ENCODE measurements around the gene HES4. TPM values are rescaled to one million over a fixed set of nuclear protein-coding genes. Genes with fewer than 3 reads are reported as not detected.
A peak's percentile ranks its signal among the peaks of the same experiment; 100 is the strongest.

HES4 gene
- 10 to 100 TPM; 15.4 to 35.5 (median 28.9) TPM for total RNA-seq
- 1.1 TPM for total RNA-seq (2013)

DNA sequence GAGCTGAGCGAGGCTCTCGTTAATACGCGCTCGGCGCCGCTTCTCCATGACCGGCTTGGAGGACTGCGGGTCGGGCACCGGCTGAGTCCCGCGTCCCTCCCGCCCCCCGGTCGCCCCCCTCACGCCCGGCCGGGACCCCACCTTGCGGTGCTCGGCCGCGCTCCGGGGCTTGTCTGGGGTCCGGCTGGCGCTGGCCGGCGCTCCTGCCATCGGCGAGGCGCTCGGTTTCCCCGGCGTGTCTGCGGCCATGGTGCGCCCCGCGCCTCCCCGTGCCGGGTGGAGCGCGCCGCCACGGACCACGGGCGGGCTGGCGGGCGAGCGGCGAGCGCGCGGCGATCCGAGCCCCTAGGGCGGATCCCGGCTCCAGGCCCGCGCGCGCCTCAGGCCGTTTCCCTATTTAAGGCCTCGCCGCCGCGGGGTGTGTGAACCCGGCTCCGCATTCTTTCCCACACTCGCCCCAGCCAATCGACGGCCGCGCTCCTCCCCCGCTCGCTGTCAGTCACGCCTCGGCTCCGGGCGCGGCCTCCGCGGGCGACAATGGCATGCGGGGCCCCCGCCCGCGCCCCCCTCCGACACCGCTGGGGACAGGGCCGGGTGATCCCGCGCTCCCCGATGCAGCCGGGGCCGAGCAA, at the start of gene HES4:
TSS of gene HES4 (minus strand) at position 373 of the 632 bp plus-strand sequence. CDS start at position 249, 124 bp downstream.
- Histone ChIP-seq H3K27ac (ENCODE audit: low read length) (no peak within 1 kb of the TSS), H3K36me3 (ENCODE audit: control insufficient read depth, insufficient read depth, low read length) (no peaks in the 10 kb centered on the region), H3K27me3 (ENCODE audit: control insufficient read depth, insufficient read depth, low read length) (peaks cover 46% of the 10 kb centered on the region), H3K9me3 (ENCODE audit: control insufficient read depth, insufficient read depth, low read length) (no peaks in the 10 kb centered on the region), H3K4me1 (ENCODE audit: control insufficient read depth, insufficient read depth, low read length) (peaks cover 48% of the 10 kb centered on the region), H3K4me3 (ENCODE audit: low read length) (peak within 1 kb of the TSS; percentile 21)
- peak within 1 kb of the TSS; percentile 80 to 90 for H3K27ac Mint-ChIP-seq
- H3K4me1 Mint-ChIP-seq = peaks cover 9 to 17% of the 10 kb centered on the region in 2 donors
- no peak for TF ChIP-seq CTCF (IDR thresholded peaks at IDR 0.05)
- ATAC-seq = peak; percentile 52 to 65 (median 58)
- peak within 1 kb of the TSS; percentile 84 for H3K4me3 Mint-ChIP-seq
- peak; percentile 65 to 80 for DNase-seq
- under 1% methylated on average over 94 of the region's 95 CpGs for WGBS (ENCODE audit: insufficient coverage)
- H3K27me3 Mint-ChIP-seq (ENCODE audit: low read depth in 2 of 2) = peaks cover 9 to 36% of the 10 kb centered on the region in 2 donors
- intact Hi-C loops (cut with micrococcal nuclease) = no loop called here
- no peaks in the 10 kb centered on the region for H3K9me3 Mint-ChIP-seq
- no peaks in the 10 kb centered on the region for H3K36me3 Mint-ChIP-seq

DNA sequence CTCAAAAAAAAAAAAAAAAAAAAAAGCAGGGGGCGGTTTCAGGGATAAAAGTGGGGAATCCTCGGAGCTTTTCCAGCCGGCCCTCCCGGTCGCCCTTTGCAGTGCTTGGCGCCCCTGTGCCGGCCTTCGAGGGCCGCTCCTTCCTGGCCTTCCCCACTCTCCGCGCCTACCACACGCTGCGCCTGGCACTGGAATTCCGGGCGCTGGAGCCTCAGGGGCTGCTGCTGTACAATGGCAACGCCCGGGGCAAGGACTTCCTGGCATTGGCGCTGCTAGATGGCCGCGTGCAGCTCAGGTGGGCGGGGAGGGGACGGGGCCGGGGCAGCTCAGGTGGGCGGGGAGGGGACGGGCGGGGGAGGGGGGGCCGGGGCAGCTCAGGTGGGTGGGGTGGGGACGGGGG, 48.9 kb upstream of the HES4 start:
- no peak overlapping the region for H3K27ac ChIP-seq (ENCODE audit: low read length)
- no peaks in the 10 kb centered on the region for H3K9me3 ChIP-seq (ENCODE audit: control insufficient read depth, insufficient read depth, low read length)
- no peaks in the 10 kb centered on the region for H3K36me3 Mint-ChIP-seq
- no peak for TF ChIP-seq CTCF (IDR thresholded peaks at IDR 0.05)
- H3K4me1 ChIP-seq (ENCODE audit: control insufficient read depth, insufficient read depth, low read length) = no peaks in the 10 kb centered on the region
- intact Hi-C loops (cut with micrococcal nuclease) = no loop called here
- H3K27me3 Mint-ChIP-seq (ENCODE audit: low read depth in 2 of 2) = no peaks in the 10 kb centered on the region
- 94% methylated on average over 17 of the region's 28 CpGs for WGBS (ENCODE audit: insufficient coverage)
- H3K9me3 Mint-ChIP-seq = no peaks in the 10 kb centered on the region
- no peak overlapping the region for H3K4me3 ChIP-seq (ENCODE audit: low read length)
- DNase-seq (no peak), ATAC-seq (no peak)
- H3K27ac Mint-ChIP-seq = no peak overlapping the region
- no peaks in the 10 kb centered on the region for H3K36me3 ChIP-seq (ENCODE audit: control insufficient read depth, insufficient read depth, low read length)
- H3K4me1 Mint-ChIP-seq = no peaks in the 10 kb centered on the region
- no peak overlapping the region for H3K4me3 Mint-ChIP-seq
- no peaks in the 10 kb centered on the region for H3K27me3 ChIP-seq (ENCODE audit: control insufficient read depth, insufficient read depth, low read length)

DNA sequence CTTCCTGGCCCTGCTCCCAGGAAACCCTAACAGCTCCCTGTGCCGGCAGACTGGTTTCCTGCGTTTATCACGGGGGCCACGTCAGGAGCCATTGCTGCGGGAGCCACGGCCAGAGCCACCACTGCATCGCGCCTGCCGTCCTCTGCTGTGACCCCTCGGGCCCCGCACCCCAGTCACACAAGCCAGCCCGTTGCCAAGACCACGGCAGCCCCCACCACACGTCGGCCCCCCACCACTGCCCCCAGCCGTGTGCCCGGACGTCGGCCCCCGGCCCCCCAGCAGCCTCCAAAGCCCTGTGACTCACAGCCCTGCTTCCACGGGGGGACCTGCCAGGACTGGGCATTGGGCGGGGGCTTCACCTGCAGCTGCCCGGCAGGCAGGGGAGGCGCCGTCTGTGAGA, 48.1 kb upstream of the HES4 start:
- intact Hi-C loops (cut with micrococcal nuclease) = no loop called here
- WGBS (ENCODE audit: insufficient coverage) = 87% methylated on average over 22 of the region's 25 CpGs
- ATAC-seq (no peak), DNase-seq (no peak)
- no peaks in the 10 kb centered on the region for H3K9me3 Mint-ChIP-seq
- Histone ChIP-seq H3K27ac (ENCODE audit: low read length) (no peak overlapping the region), H3K4me1 (ENCODE audit: control insufficient read depth, insufficient read depth, low read length) (no peaks in the 10 kb centered on the region), H3K4me3 (ENCODE audit: low read length) (no peak overlapping the region), H3K36me3 (ENCODE audit: control insufficient read depth, insufficient read depth, low read length) (no peaks in the 10 kb centered on the region), H3K9me3 (ENCODE audit: control insufficient read depth, insufficient read depth, low read length) (no peaks in the 10 kb centered on the region), H3K27me3 (ENCODE audit: control insufficient read depth, insufficient read depth, low read length) (no peaks in the 10 kb centered on the region)
- no peak for TF ChIP-seq CTCF (IDR thresholded peaks at IDR 0.05)
- H3K27ac Mint-ChIP-seq = no peak overlapping the region
- H3K36me3 Mint-ChIP-seq = no peaks in the 10 kb centered on the region
- H3K27me3 Mint-ChIP-seq (ENCODE audit: low read depth in 2 of 2) = no peaks in the 10 kb centered on the region
- H3K4me3 Mint-ChIP-seq = no peak overlapping the region
- H3K4me1 Mint-ChIP-seq = no peaks in the 10 kb centered on the region

GRCh38 chr1:1047407-1047806, 47.5 kb upstream of the HES4 start:
- no peak overlapping the region for H3K27ac ChIP-seq (ENCODE audit: low read length)

More at GRCh38 chr1:1047407-1047806, 47.5 kb upstream of the HES4 start:
- Mint-ChIP-seq H3K4me1 (no peaks in the 10 kb centered on the region), H3K27me3 (ENCODE audit: low read depth in 2 of 2) (no peaks in the 10 kb centered on the region), H3K4me3 (no peak overlapping the region), H3K36me3 (no peaks in the 10 kb centered on the region), H3K9me3 (no peaks in the 10 kb centered on the region), H3K27ac (no peak overlapping the region)
- H3K4me1 ChIP-seq (ENCODE audit: control insufficient read depth, insufficient read depth, low read length) = no peaks in the 10 kb centered on the region
- H3K27me3 ChIP-seq (ENCODE audit: control insufficient read depth, insufficient read depth, low read length) = no peaks in the 10 kb centered on the region
- H3K9me3 ChIP-seq (ENCODE audit: control insufficient read depth, insufficient read depth, low read length) = no peaks in the 10 kb centered on the region
- TF ChIP-seq CTCF (IDR thresholded peaks at IDR 0.05) = no peak
- H3K36me3 ChIP-seq (ENCODE audit: control insufficient read depth, insufficient read depth, low read length) = no peaks in the 10 kb centered on the region
- H3K4me3 ChIP-seq (ENCODE audit: low read length) = no peak overlapping the region
- DNase-seq = no peak
- ATAC-seq = no peak
- WGBS (ENCODE audit: insufficient coverage) = 92% methylated on average over 19 of the region's 19 CpGs
- intact Hi-C loops (cut with micrococcal nuclease) = no loop called here

Measured in natural killer cell (primary cell).